Measurements from ENCODE around the gene IFNA16.
"Not testable (repeated sequence)": the region's sequence is repeated elsewhere in the genome, so short reads cannot be mapped to it uniquely, and the experiment has no call there.

The IFNA16 gene

GRCh38 chr9:21194867-21195776 is 22.0 kb downstream of the IFNA16 start:
- DNase-seq: peak; percentile 7

GRCh38 chr9:21187487-21187886 is 29.6 kb downstream of the IFNA16 start, which contains the start of gene IFNA4:
IFNA4 (minus strand) TSS chr9:21187587; CDS start chr9:21187531, 56 bp downstream.
- DNase-seq: not testable (repeated sequence)

GRCh38 chr9:21182810-21183736 is 34.0 kb downstream of the IFNA16 start:
- DNase-seq: not testable (repeated sequence)

GRCh38 chr9:21174671-21175070 is 42.4 kb downstream of the IFNA16 start:
- DNase-seq: no peak

- DNase-seq: no peak
Observed at GRCh38 chr9:21172156-21172555, 45.0 kb downstream of the IFNA16 start.

GRCh38 chr9:21171351-21171750 is 45.8 kb downstream of the IFNA16 start:
- no peak for DNase-seq

- not testable (repeated sequence) for DNase-seq
Observed at GRCh38 chr9:21166560-21166959, 50.6 kb downstream of the IFNA16 start, which contains the start of gene IFNA21. IFNA21 (minus strand) TSS chr9:21166660; CDS start chr9:21166612, 48 bp downstream.

Data from GF-D8 (cell line).